ENCODE measurements around the gene APOBEC3G.

- TF ChIP-seq CTCF (IDR thresholded peaks at IDR 0.05) = no peak
- no peak for TF ChIP-seq POLR2A (IDR thresholded peaks at IDR 0.05)
Observed at GRCh38 chr22:39132871-39133524, 55.9 kb downstream of the APOBEC3G start.
